Brain microvascular endothelial cell (primary cell): ENCODE measurements around the gene ANKRD42.

ENCODE experiments used
- DNase-seq: peaks from one replicate; pipeline ENCODE4 v3.0.0-alpha.2; 2020
- H3K27ac ChIP-seq: fragments of 250-450 bp; sonication (Bioruptor Pico); 2 replicates; pipeline ENCODE4 v1.5.1; 2020; ENCODE audit warnings: mild to moderate bottlenecking, moderate library complexity
- H3K27me3 ChIP-seq: fragments of 250-450 bp; sonication (Bioruptor Pico); replicated peaks from 2 replicates; pipeline ENCODE4 v1.5.1; 2020; ENCODE audit warnings: mild to moderate bottlenecking
- H3K36me3 ChIP-seq: fragments of 250-450 bp; sonication (Bioruptor Pico); replicated peaks from 2 replicates; pipeline ENCODE4 v1.5.1; 2020; ENCODE audit warnings: mild to moderate bottlenecking
- H3K4me3 ChIP-seq: 2 replicates; pipeline ENCODE4 v1.5.1; 2011; ENCODE audit warnings: low read depth, mild to moderate bottlenecking, control low read depth, low read length, moderate library complexity
- in situ Hi-C: cut with HindIII; loops from 2 replicates; pipeline ENCODE4 v1.10.0; 2017; ENCODE audit warnings: low sequenced_read_pairs, low pct_ligation_motif_present
- TF ChIP-seq, protein P1 (sequence below): IDR thresholded peaks from 2 replicates; pipeline ENCODE4 v1.5.1; 2011; ENCODE audit warnings: low read depth, mild to moderate bottlenecking, moderate library complexity, low read length, control low read depth, inconsistent platforms; ENCODE audit errors: missing control alignments

The ANKRD42 gene

GRCh38 chr11:83272627-83273026 is 79.1 kb downstream of the ANKRD42 start:
- H3K27me3 ChIP-seq = no peaks in the 10 kb centered on the region
- no peak overlapping the region for H3K4me3 ChIP-seq
- TF ChIP-seq, protein P1, sequence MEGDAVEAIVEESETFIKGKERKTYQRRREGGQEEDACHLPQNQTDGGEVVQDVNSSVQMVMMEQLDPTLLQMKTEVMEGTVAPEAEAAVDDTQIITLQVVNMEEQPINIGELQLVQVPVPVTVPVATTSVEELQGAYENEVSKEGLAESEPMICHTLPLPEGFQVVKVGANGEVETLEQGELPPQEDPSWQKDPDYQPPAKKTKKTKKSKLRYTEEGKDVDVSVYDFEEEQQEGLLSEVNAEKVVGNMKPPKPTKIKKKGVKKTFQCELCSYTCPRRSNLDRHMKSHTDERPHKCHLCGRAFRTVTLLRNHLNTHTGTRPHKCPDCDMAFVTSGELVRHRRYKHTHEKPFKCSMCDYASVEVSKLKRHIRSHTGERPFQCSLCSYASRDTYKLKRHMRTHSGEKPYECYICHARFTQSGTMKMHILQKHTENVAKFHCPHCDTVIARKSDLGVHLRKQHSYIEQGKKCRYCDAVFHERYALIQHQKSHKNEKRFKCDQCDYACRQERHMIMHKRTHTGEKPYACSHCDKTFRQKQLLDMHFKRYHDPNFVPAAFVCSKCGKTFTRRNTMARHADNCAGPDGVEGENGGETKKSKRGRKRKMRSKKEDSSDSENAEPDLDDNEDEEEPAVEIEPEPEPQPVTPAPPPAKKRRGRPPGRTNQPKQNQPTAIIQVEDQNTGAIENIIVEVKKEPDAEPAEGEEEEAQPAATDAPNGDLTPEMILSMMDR = no peak
- H3K27ac ChIP-seq = peak overlapping the region; percentile 60
- peak; percentile 67 for DNase-seq
- in situ Hi-C loops = no loop called here
- H3K36me3 ChIP-seq = peaks cover 18% of the 10 kb centered on the region

DNA sequence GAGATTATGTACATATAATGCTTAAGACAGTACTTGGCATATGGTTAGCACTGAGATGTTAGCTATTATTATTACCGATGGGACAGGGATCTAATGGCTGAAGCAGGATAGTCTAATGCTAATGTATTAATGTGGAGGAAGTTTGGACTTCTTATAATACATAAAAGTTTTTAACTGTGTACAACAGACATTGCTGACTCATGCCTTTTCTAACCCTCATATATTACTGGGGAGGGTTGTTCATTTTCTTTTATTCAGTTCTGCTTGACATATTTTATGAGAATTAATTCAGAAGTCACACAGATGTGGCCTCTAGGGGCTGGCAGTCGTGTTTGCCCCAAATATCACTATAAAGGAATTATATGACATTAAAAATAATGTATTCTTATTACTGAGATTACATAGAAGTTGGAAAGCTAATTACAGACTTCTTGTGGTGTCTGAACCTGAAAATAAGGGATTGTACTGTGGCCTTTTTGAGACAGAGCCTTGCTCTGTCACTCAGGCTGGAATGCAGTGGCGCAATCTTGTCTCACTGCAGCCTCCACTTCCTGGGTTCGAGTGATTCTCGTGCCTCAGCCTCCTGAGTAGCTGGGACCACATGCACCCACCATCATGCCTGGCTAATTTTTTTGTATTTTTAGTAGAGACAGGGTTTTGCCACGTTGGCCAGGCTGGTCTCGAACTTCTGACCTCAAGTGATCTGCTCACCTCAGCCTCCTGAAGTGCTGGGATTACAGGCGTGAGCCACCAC is 82.6 kb downstream of the ANKRD42 start:
- Histone ChIP-seq H3K27ac (no peak overlapping the region), H3K27me3 (no peaks in the 10 kb centered on the region), H3K4me3 (no peak overlapping the region), H3K36me3 (peaks cover 18% of the 10 kb centered on the region)
- DNase-seq = no peak
- TF ChIP-seq, protein P1 = no peak
- in situ Hi-C loops = loop anchor here (25.0 kb wide), 1 partner anchor 536 kb away; no protein-coding TSS in a partner anchor

GRCh38 chr11:83278351-83278750 is 84.8 kb downstream of the ANKRD42 start:
- no peaks in the 10 kb centered on the region for H3K27me3 ChIP-seq
- TF ChIP-seq, protein P1 = no peak
- no peak for DNase-seq
- in situ Hi-C loops = loop anchor here (25.0 kb wide), 1 partner anchor 534 kb away; no protein-coding TSS in a partner anchor
- H3K4me3 ChIP-seq = no peak overlapping the region
- H3K36me3 ChIP-seq = peaks cover 10% of the 10 kb centered on the region
- H3K27ac ChIP-seq = peak overlapping the region; percentile 38

- in situ Hi-C loops = loop anchor here (25.0 kb wide), 1 partner anchor 532 kb away; no protein-coding TSS in a partner anchor
- Histone ChIP-seq H3K36me3 (peaks cover 9% of the 10 kb centered on the region), H3K27ac (no peak overlapping the region), H3K27me3 (no peaks in the 10 kb centered on the region), H3K4me3 (no peak overlapping the region)
- no peak for DNase-seq
- TF ChIP-seq, protein P1 = no peak
These were observed 86.7 kb downstream of the ANKRD42 start for GRCh38 chr11:83280256-83280655.

GRCh38 chr11:83282084-83282716 is 88.7 kb downstream of the ANKRD42 start:
- in situ Hi-C loops = loop anchor here (25.0 kb wide), 1 partner anchor 530 kb away; no protein-coding TSS in a partner anchor
- Histone ChIP-seq H3K4me3 (no peak overlapping the region), H3K27ac (no peak overlapping the region), H3K27me3 (no peaks in the 10 kb centered on the region), H3K36me3 (no peaks in the 10 kb centered on the region)
- DNase-seq = no peak
- TF ChIP-seq, protein P1 = no peak
